Mesenchymal stem cell (in vitro differentiated cells and primary cell): ENCODE measurements around the gene NFKBIB.
"Not testable (repeated sequence)": the region's sequence is repeated elsewhere in the genome, so short reads cannot be mapped to it uniquely, and the experiment has no call there.

Experiments used
- DNase-seq: peaks from one replicate; pipeline ENCODE4 v3.0.0-alpha.2; 2013
- H2AFZ ChIP-seq: one replicate; pipeline ENCODE4 v1.6.1; 2013; ENCODE audit warnings: low read depth, mild to moderate bottlenecking, control low read depth, inconsistent platforms, low read length, moderate library complexity
- H2AK5ac ChIP-seq: 2 replicates; pipeline ENCODE4 v1.6.1; 2013; ENCODE audit warnings: low read length, moderate library complexity, mild to moderate bottlenecking, inconsistent platforms; ENCODE audit not compliant: severe bottlenecking
- H2BK120ac ChIP-seq: one replicate; pipeline ENCODE4 v1.6.1; 2013; ENCODE audit warnings: low read depth, mild to moderate bottlenecking, inconsistent platforms, low read length, moderate library complexity
- H2BK12ac ChIP-seq, 2 experiments: one replicate each; pipeline ENCODE4 v1.6.1; 2013; ENCODE audit warnings: inconsistent platforms in 2 of 2, low read length in 2 of 2, mild to moderate bottlenecking in 2 of 2, moderate library complexity in 2 of 2, control low read depth in 1 of 2
- H2BK15ac ChIP-seq: one replicate; pipeline ENCODE4 v1.6.1; 2013; ENCODE audit warnings: mild to moderate bottlenecking, low read depth, inconsistent platforms; ENCODE audit not compliant: poor library complexity, severe bottlenecking
- H2BK5ac ChIP-seq: 2 replicates; pipeline ENCODE4 v1.6.1; 2013; ENCODE audit warnings: low read depth, mild to moderate bottlenecking, low read length, control low read depth, inconsistent platforms; ENCODE audit not compliant: poor library complexity, severe bottlenecking
- H3K14ac ChIP-seq, 2 experiments: one replicate each; pipeline ENCODE4 v1.6.1; 2013; ENCODE audit warnings: inconsistent platforms in 2 of 2, low read length in 2 of 2, control low read depth in 1 of 2, mild to moderate bottlenecking in 1 of 2, moderate library complexity in 1 of 2
- H3K18ac ChIP-seq, 2 experiments: one replicate each; pipeline ENCODE4 v1.6.1; 2013; ENCODE audit warnings: inconsistent platforms in 2 of 2, low read length in 2 of 2, control low read depth in 1 of 2, low read depth in 1 of 2, mild to moderate bottlenecking in 1 of 2
- H3K23ac ChIP-seq, 2 experiments: one replicate each; pipeline ENCODE4 v1.6.1; 2013; ENCODE audit warnings: inconsistent platforms in 2 of 2, low read length in 2 of 2, mild to moderate bottlenecking in 2 of 2, moderate library complexity in 2 of 2, control low read depth in 1 of 2
- H3K27ac ChIP-seq: 2 replicates; pipeline ENCODE4 v1.5.1; 2013; ENCODE audit warnings: mild to moderate bottlenecking, moderate library complexity, low read length, control low read depth, inconsistent platforms; ENCODE audit not compliant: poor library complexity, severe bottlenecking
- H3K27me3 ChIP-seq, 2 experiments: 2 replicates each; pipeline versions ENCODE4 v1.6.1 to v1.7.0; 2013; ENCODE audit warnings: low read length in 2 of 2, mild to moderate bottlenecking in 2 of 2, moderate library complexity in 2 of 2, control low read depth in 1 of 2, inconsistent platforms in 1 of 2; ENCODE audit not compliant: control insufficient read depth in 1 of 2, insufficient read depth in 1 of 2
- H3K36me3 ChIP-seq, 2 experiments: 2 replicates each; pipeline versions ENCODE4 v1.6.1 to v1.7.0; 2013; ENCODE audit warnings: low read length in 2 of 2, control low read depth in 1 of 2, inconsistent platforms in 1 of 2, low read depth in 1 of 2, mild to moderate bottlenecking in 1 of 2; ENCODE audit not compliant: insufficient read depth in 2 of 2, control insufficient read depth in 1 of 2
- H3K4ac ChIP-seq, 2 experiments: one replicate each; pipeline ENCODE4 v1.6.1; 2013; ENCODE audit warnings: inconsistent platforms in 2 of 2, low read length in 2 of 2, mild to moderate bottlenecking in 2 of 2, moderate library complexity in 2 of 2, control low read depth in 1 of 2, low read depth in 1 of 2
- H3K4me1 ChIP-seq: 2 replicates; pipeline ENCODE4 v1.6.1; 2013; ENCODE audit warnings: low read depth, low read length, control low read depth; ENCODE audit not compliant: control insufficient read depth, insufficient read depth
- H3K4me2 ChIP-seq: 2 replicates; pipeline ENCODE4 v1.6.1; 2013; ENCODE audit warnings: low read length, mild to moderate bottlenecking, inconsistent platforms; ENCODE audit not compliant: poor library complexity, severe bottlenecking
- H3K4me3 ChIP-seq, 2 experiments: 2 replicates each; pipeline versions ENCODE4 v1.5.1 to v1.7.0; 2013; ENCODE audit warnings: low read length in 2 of 2, mild to moderate bottlenecking in 2 of 2, control low read depth in 1 of 2, low read depth in 1 of 2; ENCODE audit not compliant: insufficient read depth in 1 of 2
- H3K79me1 ChIP-seq: replicated peaks from 2 replicates; pipeline ENCODE4 v1.6.1; 2013; ENCODE audit warnings: mild to moderate bottlenecking, control low read depth, low read length, inconsistent platforms; ENCODE audit not compliant: poor library complexity, severe bottlenecking
- H3K9ac ChIP-seq: 2 replicates; pipeline ENCODE4 v1.7.0; 2013; ENCODE audit warnings: mild to moderate bottlenecking, low read length, moderate library complexity
- H3K9me3 ChIP-seq: 2 replicates; pipeline ENCODE4 v1.7.0; 2013; ENCODE audit warnings: mild to moderate bottlenecking, low read length; ENCODE audit not compliant: control insufficient read depth
- H4K8ac ChIP-seq: one replicate; pipeline ENCODE4 v1.6.1; 2013; ENCODE audit warnings: inconsistent platforms, mild to moderate bottlenecking, low read length, moderate library complexity
- H4K91ac ChIP-seq: one replicate; pipeline ENCODE4 v1.6.1; 2013; ENCODE audit warnings: mild to moderate bottlenecking, low read length, inconsistent platforms
- WGBS: methylation state at CpG from one replicate; pipeline ENCODE4 v1.1.7; 2013; ENCODE audit warnings: mixed read lengths; 5-methylcytosine and 5-hydroxymethylcytosine counted together

NFKBIB gene

GRCh38 chr19:38869836-38870607, 29.7 kb upstream of the NFKBIB start:
- H3K4me1 ChIP-seq = peaks cover 21% of the 10 kb centered on the region
- H2BK15ac ChIP-seq = no peak overlapping the region
- no peak overlapping the region for H2BK5ac ChIP-seq
- no peak overlapping the region for H2BK120ac ChIP-seq
- peak overlapping the region; percentile 92 for H4K8ac ChIP-seq
- peaks cover 0 to 13% of the 10 kb centered on the region in 2 experiments for H3K27me3 ChIP-seq
- peak overlapping the region; percentile 62 for H3K4me2 ChIP-seq
- H3K9me3 ChIP-seq = no peaks in the 10 kb centered on the region
- no peak overlapping the region for H3K4ac ChIP-seq
- peak overlapping the region; percentile 71 for H3K9ac ChIP-seq
- peak overlapping the region in 1 of 2 experiments; percentile 44 for H3K14ac ChIP-seq
- DNase-seq = peak; percentile 65
- H3K36me3 ChIP-seq = peaks cover 0 to 3% of the 10 kb centered on the region in 2 experiments
- H2BK12ac ChIP-seq = peak overlapping the region in 1 of 2 experiments; percentile 55
- H3K4me3 ChIP-seq = peak overlapping the region; percentile 42 to 80
- no peak overlapping the region for H2AK5ac ChIP-seq
- 27% methylated on average over 55 of the region's 62 CpGs for WGBS
- no peak overlapping the region for H3K23ac ChIP-seq
- no peak overlapping the region for H3K27ac ChIP-seq
- H4K91ac ChIP-seq = no peak overlapping the region
- no peaks in the 10 kb centered on the region for H3K79me1 ChIP-seq
- H3K18ac ChIP-seq = peak overlapping the region; percentile 23 to 58
- peak overlapping the region; percentile 32 for H2AFZ ChIP-seq

- H2BK12ac ChIP-seq = no peak overlapping the region
- no peaks in the 10 kb centered on the region for H3K79me1 ChIP-seq
- DNase-seq = no peak
- H3K36me3 ChIP-seq = peaks cover 0 to 3% of the 10 kb centered on the region in 2 experiments
- H2AFZ ChIP-seq = no peak overlapping the region
- H3K14ac ChIP-seq = no peak overlapping the region
- no peak overlapping the region for H2BK120ac ChIP-seq
- H3K4me1 ChIP-seq = peaks cover 20% of the 10 kb centered on the region
- H3K27me3 ChIP-seq = peaks cover 0 to 13% of the 10 kb centered on the region in 2 experiments
- H4K8ac ChIP-seq = no peak overlapping the region
- H3K4me3 ChIP-seq = no peak overlapping the region
- no peak overlapping the region for H3K23ac ChIP-seq
- no peak overlapping the region for H3K4me2 ChIP-seq
- no peak overlapping the region for H3K27ac ChIP-seq
- H2BK5ac ChIP-seq = no peak overlapping the region
- H2AK5ac ChIP-seq = no peak overlapping the region
- no peak overlapping the region for H3K9ac ChIP-seq
- WGBS = 94% methylated on average over 18 of the region's 19 CpGs
- H3K18ac ChIP-seq = no peak overlapping the region
- no peak overlapping the region for H4K91ac ChIP-seq
- H3K9me3 ChIP-seq = no peaks in the 10 kb centered on the region
- H2BK15ac ChIP-seq = no peak overlapping the region
- H3K4ac ChIP-seq = no peak overlapping the region
Observed at GRCh38 chr19:38870612-38871011, 29.2 kb upstream of the NFKBIB start.

GRCh38 chr19:38873400-38873799, 26.4 kb upstream of the NFKBIB start:
- H3K36me3 ChIP-seq, H3K23ac ChIP-seq, H2BK12ac ChIP-seq, H3K27ac ChIP-seq, H2BK15ac ChIP-seq, H2AFZ ChIP-seq, H2BK120ac ChIP-seq, H3K14ac ChIP-seq, H4K8ac ChIP-seq, H3K9me3 ChIP-seq, H2AK5ac ChIP-seq, H3K79me1 ChIP-seq, H3K4me2 ChIP-seq, H4K91ac ChIP-seq, DNase-seq, H3K9ac ChIP-seq, H2BK5ac ChIP-seq, H3K4me3 ChIP-seq, H3K18ac ChIP-seq, H3K4ac ChIP-seq: not testable (repeated sequence)
- Histone ChIP-seq H3K4me1 (peaks cover 17% of the 10 kb centered on the region), H3K27me3 (peaks cover 0 to 13% of the 10 kb centered on the region in 2 experiments)
- WGBS = 95% methylated on average over 10 of the region's 10 CpGs

- 88% methylated on average over 6 of the region's 6 CpGs for WGBS
- Histone ChIP-seq H4K91ac (no peak overlapping the region), H3K4me2 (no peak overlapping the region), H3K9ac (no peak overlapping the region), H2BK15ac (no peak overlapping the region), H3K27me3 (no peaks in the 10 kb centered on the region), H2BK120ac (no peak overlapping the region), H3K27ac (no peak overlapping the region), H2AFZ (no peak overlapping the region), H2AK5ac (no peak overlapping the region), H3K18ac (no peak overlapping the region), H3K9me3 (no peaks in the 10 kb centered on the region), H3K36me3 (peaks cover 5 to 21% of the 10 kb centered on the region in 2 experiments), H3K79me1 (no peaks in the 10 kb centered on the region), H3K23ac (no peak overlapping the region), H2BK5ac (no peak overlapping the region), H3K14ac (no peak overlapping the region), H3K4me1 (peaks cover 3% of the 10 kb centered on the region), H3K4me3 (no peak overlapping the region), H3K4ac (no peak overlapping the region), H2BK12ac (no peak overlapping the region), H4K8ac (no peak overlapping the region)
- DNase-seq = no peak
Observed at GRCh38 chr19:38875656-38876395, 23.9 kb upstream of the NFKBIB start.
